Colonic mucosa (tissue), 4 donors: ENCODE data around the gene CACNA2D2. TPM values are rescaled to one million over a fixed set of nuclear protein-coding genes. Genes with fewer than 3 reads are reported as not detected.

ENCODE experiments used
- DNase-seq: peaks from one replicate; pipeline ENCODE4 v3.0.0-alpha.2; 2020
- H3K27ac ChIP-seq: fragments of 200-600 bp; one replicate; pipeline ENCODE4 v1.8.0; 2021
- H3K27me3 ChIP-seq: fragments of 200-600 bp; one replicate; pipeline ENCODE4 v1.8.0; 2021
- H3K36me3 ChIP-seq: fragments of 200-600 bp; one replicate; pipeline ENCODE4 v1.8.0; 2021
- H3K4me1 ChIP-seq: fragments of 200-600 bp; one replicate; pipeline ENCODE4 v1.8.0; 2021; ENCODE audit warnings: mild to moderate bottlenecking
- H3K4me3 ChIP-seq: fragments of 200-600 bp; one replicate; pipeline ENCODE4 v1.8.0; 2021
- H3K9ac ChIP-seq, 2 donors: one replicate each; pipeline ENCODE4 v1.7.0; 2013; ENCODE audit warnings: control low read depth in 2 of 2, low read depth in 2 of 2, low read length in 2 of 2
- H3K9me3 ChIP-seq: fragments of 200-600 bp; one replicate; pipeline ENCODE4 v1.8.0; 2021
- intact Hi-C: fragments of 100-400 bp; cut with DNase I; formaldehyde crosslinking; loops from one replicate; pipeline ENCODE4 v1.14.1; 2022
- total RNA-seq, 2 donors: library from RNA; stranded (reverse); fragmentation: NEBNext Ultra II Directional in 1 of 2; extraction: Animal tissue kit (Norgen Biotek cat#: 25700) in 1 of 2; gene quantifications; one replicate each; pipeline ENCODE4 v1.2.1, GENCODE V29; 2021
- TF ChIP-seq, protein P1 (sequence below): fragments of 200-600 bp; IDR thresholded peaks from one replicate; pipeline ENCODE4 v1.8.0; 2022; ENCODE audit warnings: antibody characterized with exemption, mild to moderate bottlenecking
- donor health status: healthy.
- donor health status: DM: no; HTN: no; CAD: no.
- donor health status: DM: no; HTN: no; CAD: no.

CACNA2D2 gene
- 1 to 10 TPM; 2.4 to 3.3 TPM for total RNA-seq

DNA sequence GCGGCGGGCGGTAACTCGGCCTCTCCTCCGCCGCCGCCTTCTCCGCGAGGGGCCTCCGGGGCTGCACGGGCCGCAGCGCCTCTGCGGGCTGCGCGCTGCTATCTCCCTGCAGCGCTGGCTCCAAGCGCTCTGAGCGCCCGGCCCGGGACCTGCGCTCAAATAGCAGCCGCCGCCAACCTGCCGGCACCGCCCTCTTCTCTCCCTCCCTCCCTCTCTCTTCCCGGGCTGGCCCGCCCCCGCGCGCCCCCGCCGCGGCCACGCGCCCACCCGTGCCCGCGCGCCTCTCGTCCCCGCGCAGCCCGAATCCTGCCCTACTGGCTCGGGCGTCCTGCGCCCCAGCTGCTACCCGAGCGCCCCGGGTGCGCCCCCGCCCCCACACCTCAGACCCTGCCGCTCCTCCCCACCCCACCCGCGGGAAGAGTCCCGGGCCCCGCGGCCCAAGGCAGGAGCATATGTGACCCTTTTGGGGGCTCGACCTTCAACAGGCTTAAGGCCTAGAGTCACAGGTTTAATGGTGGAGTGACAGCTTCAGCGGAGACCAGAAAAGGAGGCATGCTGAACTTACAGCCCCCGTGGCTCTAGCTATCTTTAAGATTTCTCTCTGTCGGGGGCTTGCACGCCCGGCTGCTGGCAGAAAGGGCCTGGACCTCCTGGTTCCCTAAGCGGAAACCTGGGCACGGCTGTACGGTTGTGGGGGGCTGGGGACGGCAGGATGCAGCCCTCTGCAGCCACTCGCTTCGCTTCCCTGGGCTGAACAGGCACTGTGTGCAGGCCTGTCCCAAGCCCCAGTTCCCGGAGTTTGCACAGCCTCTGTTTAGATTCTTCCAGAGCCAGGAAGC lies at the start of gene CACNA2D2:
Gene CACNA2D2, minus strand, starts transcription at position 131 of the 839 bp plus-strand sequence. CDS start 211 bp downstream, outside the sequence.
- intact Hi-C loops: no loop called here
- Histone ChIP-seq H3K36me3 (no peaks in the 10 kb centered on the region), H3K4me1 (peaks cover 4% of the 10 kb centered on the region), H3K4me3 (peak within 1 kb of the TSS; percentile 38), H3K9ac (peak within 1 kb of the TSS in 1 of 2 donors; percentile 63), H3K27me3 (peaks cover 19% of the 10 kb centered on the region), H3K9me3 (no peaks in the 10 kb centered on the region), H3K27ac (no peak within 1 kb of the TSS)
- TF ChIP-seq, protein P1, sequence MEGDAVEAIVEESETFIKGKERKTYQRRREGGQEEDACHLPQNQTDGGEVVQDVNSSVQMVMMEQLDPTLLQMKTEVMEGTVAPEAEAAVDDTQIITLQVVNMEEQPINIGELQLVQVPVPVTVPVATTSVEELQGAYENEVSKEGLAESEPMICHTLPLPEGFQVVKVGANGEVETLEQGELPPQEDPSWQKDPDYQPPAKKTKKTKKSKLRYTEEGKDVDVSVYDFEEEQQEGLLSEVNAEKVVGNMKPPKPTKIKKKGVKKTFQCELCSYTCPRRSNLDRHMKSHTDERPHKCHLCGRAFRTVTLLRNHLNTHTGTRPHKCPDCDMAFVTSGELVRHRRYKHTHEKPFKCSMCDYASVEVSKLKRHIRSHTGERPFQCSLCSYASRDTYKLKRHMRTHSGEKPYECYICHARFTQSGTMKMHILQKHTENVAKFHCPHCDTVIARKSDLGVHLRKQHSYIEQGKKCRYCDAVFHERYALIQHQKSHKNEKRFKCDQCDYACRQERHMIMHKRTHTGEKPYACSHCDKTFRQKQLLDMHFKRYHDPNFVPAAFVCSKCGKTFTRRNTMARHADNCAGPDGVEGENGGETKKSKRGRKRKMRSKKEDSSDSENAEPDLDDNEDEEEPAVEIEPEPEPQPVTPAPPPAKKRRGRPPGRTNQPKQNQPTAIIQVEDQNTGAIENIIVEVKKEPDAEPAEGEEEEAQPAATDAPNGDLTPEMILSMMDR: no peak
- peak; percentile 57 for DNase-seq

DNA sequence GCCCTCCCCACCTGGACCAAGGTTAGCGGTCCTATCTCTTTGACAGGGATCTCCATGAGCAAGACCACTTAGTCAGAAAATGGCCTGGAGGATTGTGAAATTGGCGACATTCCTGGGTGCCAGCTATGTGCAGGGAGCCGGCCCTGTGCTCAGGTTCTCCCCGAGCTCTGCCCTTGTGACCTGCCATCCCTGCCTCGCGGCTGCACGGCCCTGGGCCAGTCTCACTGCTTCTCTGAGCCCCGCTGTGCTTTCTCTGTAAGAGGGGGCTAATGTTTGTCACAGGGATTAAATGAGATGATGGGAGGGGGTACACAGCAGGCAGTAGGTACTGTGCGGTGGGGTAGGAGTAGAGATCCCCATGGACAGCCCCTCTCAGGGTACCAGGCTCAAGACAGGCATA lies 49.2 kb upstream of the CACNA2D2 start:
- intact Hi-C loops: no loop called here
- TF ChIP-seq, protein P1: no peak
- no peak for DNase-seq

DNA sequence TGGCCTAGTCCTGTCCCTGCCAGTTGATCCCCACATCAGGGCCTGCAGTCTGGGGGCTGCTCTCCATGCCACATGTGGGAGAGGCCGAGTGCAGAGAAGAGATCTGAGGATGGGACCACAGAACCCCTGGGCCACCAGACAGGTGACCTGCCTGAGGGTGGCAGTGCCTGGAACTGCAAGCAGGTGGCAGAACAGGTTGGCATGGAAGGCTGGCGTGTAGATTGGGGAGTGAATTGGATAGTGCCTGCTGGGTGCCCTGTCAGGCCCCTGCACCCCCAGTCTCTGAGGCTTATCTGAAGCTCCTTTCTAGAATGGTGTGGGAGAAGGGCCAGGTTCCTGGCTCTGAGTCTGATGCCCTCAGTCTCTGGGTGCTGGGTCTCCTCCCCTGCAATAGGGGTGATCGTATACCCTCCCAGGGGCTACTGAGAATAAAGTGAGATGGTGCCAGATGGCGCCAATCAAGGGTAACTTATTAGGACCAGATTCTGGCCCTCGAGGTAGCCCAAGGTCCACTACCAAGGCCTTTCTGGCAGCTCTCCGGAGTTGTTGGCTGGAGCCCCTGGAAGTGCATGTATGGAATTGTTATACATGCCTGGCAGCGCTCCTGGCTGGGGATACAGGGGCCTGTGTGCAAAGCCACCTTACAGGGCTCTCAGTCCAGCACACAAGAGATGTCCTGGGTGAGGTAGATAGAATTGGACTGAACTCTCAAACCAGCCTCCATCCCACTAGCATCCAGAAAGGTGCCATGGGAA lies 48.4 kb upstream of the CACNA2D2 start:
- intact Hi-C loops: no loop called here
- no peak for DNase-seq
- H3K27ac ChIP-seq: no peak overlapping the region

More for the DNA sequence above, 49.2 kb upstream of the CACNA2D2 start:
- Histone ChIP-seq H3K36me3 (no peaks in the 10 kb centered on the region), H3K27ac (no peak overlapping the region), H3K4me3 (no peak overlapping the region), H3K9me3 (no peaks in the 10 kb centered on the region), H3K27me3 (no peaks in the 10 kb centered on the region), H3K4me1 (no peaks in the 10 kb centered on the region), H3K9ac (no peak overlapping the region)

DNA sequence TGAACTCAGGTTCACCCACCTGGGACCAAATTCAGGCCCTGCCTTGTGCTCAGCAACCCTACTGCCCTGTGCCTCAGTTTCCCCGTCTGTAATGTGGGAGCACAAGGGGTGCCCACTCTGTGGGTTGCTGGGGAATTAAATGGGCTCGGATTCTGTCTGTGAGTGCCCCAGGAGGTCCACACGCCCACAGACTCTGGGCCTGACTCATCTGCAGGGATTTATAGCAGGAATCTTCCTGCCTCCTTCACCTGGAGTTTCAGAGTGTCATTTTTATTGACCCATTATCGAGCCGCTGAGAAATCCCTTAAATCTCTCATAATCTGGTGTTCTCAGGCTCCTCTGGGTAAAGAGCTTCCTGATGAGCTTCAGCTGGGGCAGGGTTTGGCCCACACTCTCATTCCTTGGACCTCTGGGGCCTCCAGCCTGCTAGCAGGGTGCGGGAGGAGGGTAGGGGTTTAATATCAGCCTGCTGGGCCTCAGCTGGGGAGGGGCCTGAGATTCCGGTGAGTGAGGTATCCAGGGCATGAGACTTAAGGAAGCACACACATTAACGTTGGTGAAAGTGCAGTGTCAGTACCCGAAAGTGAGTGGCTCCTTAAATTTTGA lies 47.7 kb upstream of the CACNA2D2 start:
- DNase-seq: no peak

More for the DNA sequence above, 48.4 kb upstream of the CACNA2D2 start:
- Histone ChIP-seq H3K9ac (no peak overlapping the region), H3K4me3 (no peak overlapping the region), H3K4me1 (no peaks in the 10 kb centered on the region), H3K9me3 (no peaks in the 10 kb centered on the region), H3K27me3 (no peaks in the 10 kb centered on the region), H3K36me3 (no peaks in the 10 kb centered on the region)
- TF ChIP-seq, protein P1: no peak

More for the DNA sequence above, 47.7 kb upstream of the CACNA2D2 start:
- no peak overlapping the region for H3K27ac ChIP-seq
- intact Hi-C loops: no loop called here
- H3K4me1 ChIP-seq: no peaks in the 10 kb centered on the region
- H3K4me3 ChIP-seq: no peak overlapping the region
- H3K9ac ChIP-seq: no peak overlapping the region
- TF ChIP-seq, protein P1: no peak
- H3K27me3 ChIP-seq: no peaks in the 10 kb centered on the region
- H3K36me3 ChIP-seq: no peaks in the 10 kb centered on the region
- H3K9me3 ChIP-seq: no peaks in the 10 kb centered on the region
